SK-N-MC (cell line): ENCODE data around the gene GALNT13.

Experiments used
- EZH2 ChIP-seq: fragments of 200-600 bp; sonication (generic); IDR thresholded peaks from one replicate; pipeline ENCODE4 v1.6.1; 2017; ENCODE audit warnings: antibody characterized with exemption
- FOXP2 ChIP-seq: optimal IDR thresholded peaks from 2 replicates; pipeline ENCODE3; 2011; ENCODE audit warnings: mild to moderate bottlenecking, moderate library complexity; ENCODE audit not compliant: insufficient read depth; ENCODE audit errors: extremely low read length, control extremely low read depth
- POLR2AphosphoS5 ChIP-seq: IDR thresholded peaks from 2 replicates; pipeline ENCODE4 v1.6.1; 2012; ENCODE audit warnings: mild to moderate bottlenecking, low read depth, low read length, borderline replicate concordance

DNA sequence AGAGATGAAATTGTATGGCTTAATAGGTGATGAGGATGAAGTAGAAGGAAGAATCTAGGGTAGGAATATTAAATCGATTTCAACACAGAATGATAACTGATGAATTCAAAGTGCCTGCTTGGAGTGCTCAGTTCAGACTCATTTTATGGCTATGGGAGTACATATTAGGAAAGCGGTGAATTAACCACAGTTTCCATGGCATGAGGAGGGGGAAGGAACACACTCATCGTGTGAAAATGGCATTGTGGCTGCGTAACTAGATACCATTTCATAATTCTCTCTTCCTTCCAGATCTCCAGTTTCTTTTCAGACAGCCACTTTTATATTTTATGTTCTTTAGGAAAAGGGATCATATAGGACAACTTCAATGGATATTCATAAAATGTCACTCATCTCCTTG is 594.5 kb downstream of the GALNT13 start:
- TF ChIP-seq EZH2, result no peak
- no peak for TF ChIP-seq POLR2AphosphoS5
- TF ChIP-seq FOXP2, result no peak
